ENCODE results near the gene USP14. TPM values are rescaled to one million over a fixed set of nuclear protein-coding genes. Genes with fewer than 3 reads are reported as not detected.

USP14 gene
- total RNA-seq, 2 donors from 2014 or later: 36.0 to 55.9 TPM

DNA sequence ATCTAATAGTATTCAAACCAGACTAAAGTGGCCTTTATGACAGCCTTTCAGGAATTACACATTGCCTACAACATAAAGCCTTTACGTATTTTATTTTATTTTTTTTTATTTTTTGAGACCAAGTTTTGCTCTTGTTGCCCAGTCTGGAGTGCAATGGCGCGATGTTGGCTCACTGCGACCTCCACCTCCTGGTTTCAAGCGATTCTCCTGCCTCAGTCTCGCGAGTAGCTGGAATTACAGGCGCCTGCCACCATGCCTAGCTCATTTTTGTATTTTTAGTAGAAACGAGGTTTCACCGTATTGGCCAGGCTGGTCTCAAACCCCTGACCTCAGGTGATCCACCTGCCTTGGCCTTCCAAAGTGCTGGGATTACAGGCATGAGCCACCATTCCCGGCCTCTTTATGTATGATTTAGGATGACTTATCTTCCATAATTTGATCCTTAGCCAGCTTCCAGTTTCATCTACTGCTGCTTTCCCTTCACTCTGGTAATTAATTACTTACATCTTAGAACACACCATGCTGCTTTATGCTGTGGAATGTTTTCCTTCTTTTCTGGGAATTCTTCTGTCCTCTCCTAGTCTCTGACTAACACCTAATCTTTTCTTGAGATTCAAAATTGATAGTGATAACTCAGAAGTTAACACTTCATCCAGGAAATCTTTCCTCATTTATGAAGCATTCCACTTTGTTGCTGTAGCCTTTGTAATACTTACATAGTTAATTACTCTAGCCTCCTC is 2.6 kb downstream of the USP14 start:
- no peak overlapping the region for H3K27ac ChIP-seq
- no peak for DNase-seq
- H3K36me3 ChIP-seq: no peaks in the 10 kb centered on the region
- TF ChIP-seq, protein P1, sequence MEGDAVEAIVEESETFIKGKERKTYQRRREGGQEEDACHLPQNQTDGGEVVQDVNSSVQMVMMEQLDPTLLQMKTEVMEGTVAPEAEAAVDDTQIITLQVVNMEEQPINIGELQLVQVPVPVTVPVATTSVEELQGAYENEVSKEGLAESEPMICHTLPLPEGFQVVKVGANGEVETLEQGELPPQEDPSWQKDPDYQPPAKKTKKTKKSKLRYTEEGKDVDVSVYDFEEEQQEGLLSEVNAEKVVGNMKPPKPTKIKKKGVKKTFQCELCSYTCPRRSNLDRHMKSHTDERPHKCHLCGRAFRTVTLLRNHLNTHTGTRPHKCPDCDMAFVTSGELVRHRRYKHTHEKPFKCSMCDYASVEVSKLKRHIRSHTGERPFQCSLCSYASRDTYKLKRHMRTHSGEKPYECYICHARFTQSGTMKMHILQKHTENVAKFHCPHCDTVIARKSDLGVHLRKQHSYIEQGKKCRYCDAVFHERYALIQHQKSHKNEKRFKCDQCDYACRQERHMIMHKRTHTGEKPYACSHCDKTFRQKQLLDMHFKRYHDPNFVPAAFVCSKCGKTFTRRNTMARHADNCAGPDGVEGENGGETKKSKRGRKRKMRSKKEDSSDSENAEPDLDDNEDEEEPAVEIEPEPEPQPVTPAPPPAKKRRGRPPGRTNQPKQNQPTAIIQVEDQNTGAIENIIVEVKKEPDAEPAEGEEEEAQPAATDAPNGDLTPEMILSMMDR (IDR thresholded peaks at IDR 0.05): no peak
- H3K9me3 ChIP-seq: no peaks in the 10 kb centered on the region
- no peak overlapping the region for H3K9ac ChIP-seq (ENCODE audit: low read depth in 2 of 2, low read length in 2 of 2)
- H3K4me1 ChIP-seq: peaks cover 4% of the 10 kb centered on the region
- H3K27me3 ChIP-seq: no peaks in the 10 kb centered on the region
- H3K4me3 ChIP-seq: no peak overlapping the region
- intact Hi-C loops (cut with DNase I): no loop called here

DNA sequence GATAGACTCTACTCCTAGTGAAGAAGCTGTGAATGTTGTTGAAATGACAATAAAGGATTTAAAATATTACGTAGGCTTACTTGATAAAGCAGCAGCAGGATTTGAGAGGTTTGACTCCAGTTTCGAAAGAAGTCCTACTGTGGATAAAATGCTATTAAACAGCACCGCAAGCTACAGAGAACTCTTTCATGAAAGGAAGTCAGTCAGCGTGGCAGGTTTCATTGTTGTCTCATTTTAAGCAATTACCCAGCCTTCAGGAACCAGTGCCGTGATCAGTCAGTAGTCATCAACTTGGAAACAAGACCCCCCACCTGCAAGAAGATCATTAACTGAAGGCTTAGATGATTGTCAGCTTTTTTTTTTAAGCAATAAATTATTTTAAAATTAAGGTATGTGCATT is 14.0 kb downstream of the USP14 start:
- TF ChIP-seq, protein P1 (IDR thresholded peaks at IDR 0.05): no peak
- Histone ChIP-seq H3K36me3 (no peaks in the 10 kb centered on the region), H3K27me3 (no peaks in the 10 kb centered on the region), H3K4me1 (no peaks in the 10 kb centered on the region), H3K9me3 (no peaks in the 10 kb centered on the region), H3K4me3 (no peak overlapping the region), H3K9ac (ENCODE audit: low read depth in 2 of 2, low read length in 2 of 2) (no peak overlapping the region), H3K27ac (no peak overlapping the region)
- DNase-seq: no peak
- intact Hi-C loops (cut with DNase I): no loop called here

DNA sequence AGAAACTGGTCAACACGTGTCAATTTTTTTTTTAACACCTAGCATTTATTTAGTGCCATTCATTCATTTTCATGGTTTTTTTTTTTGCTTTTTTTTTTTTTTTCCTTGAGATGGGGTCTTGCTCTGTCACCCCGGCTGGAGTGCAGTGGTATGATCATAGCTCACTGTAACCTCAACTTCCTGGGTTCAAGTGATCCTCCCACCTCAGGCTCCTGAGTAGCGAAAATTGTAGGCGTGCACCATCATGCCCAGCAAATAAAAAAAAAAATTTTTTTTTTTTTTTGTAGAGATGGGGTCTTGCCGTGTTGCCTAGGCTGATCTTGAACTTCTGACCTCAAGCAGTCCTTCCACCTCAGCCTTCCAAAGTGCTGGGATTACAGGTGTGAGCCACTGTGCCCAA is 21.1 kb downstream of the USP14 start:
- no peak overlapping the region for H3K27ac ChIP-seq
- H3K9ac ChIP-seq (ENCODE audit: low read depth in 2 of 2, low read length in 2 of 2): no peak overlapping the region
- no peaks in the 10 kb centered on the region for H3K27me3 ChIP-seq
- no peak overlapping the region for H3K4me3 ChIP-seq
- intact Hi-C loops (cut with DNase I): no loop called here
- no peaks in the 10 kb centered on the region for H3K36me3 ChIP-seq
- TF ChIP-seq, protein P1 (IDR thresholded peaks at IDR 0.05): no peak
- DNase-seq: no peak
- H3K4me1 ChIP-seq: no peaks in the 10 kb centered on the region
- H3K9me3 ChIP-seq: no peaks in the 10 kb centered on the region

DNA sequence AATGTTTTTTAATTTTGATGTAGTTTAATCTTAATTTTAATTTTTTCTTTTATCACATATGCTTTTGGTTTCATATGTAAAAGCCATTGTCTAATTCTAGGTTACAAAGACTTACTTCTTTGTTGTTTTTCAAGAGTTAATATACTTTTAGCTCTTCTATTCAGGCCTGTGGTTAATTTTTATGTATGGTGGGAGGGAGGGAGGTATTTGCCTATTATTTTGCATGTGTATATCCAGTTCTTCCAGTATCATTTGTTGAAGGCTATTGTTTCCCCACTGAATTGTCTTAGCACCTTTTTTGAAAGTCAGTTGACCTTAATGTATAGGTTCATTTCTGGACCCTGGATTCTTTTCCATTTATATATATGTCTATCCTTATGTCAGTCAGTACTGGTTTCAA is 23.4 kb downstream of the USP14 start:
- H3K9me3 ChIP-seq: no peaks in the 10 kb centered on the region
- H3K36me3 ChIP-seq: no peaks in the 10 kb centered on the region
- no peak for DNase-seq
- H3K9ac ChIP-seq (ENCODE audit: low read depth in 2 of 2, low read length in 2 of 2): no peak overlapping the region
- H3K27ac ChIP-seq: no peak overlapping the region
- no peaks in the 10 kb centered on the region for H3K4me1 ChIP-seq
- TF ChIP-seq, protein P1 (IDR thresholded peaks at IDR 0.05): no peak
- H3K4me3 ChIP-seq: no peak overlapping the region
- no peaks in the 10 kb centered on the region for H3K27me3 ChIP-seq
- intact Hi-C loops (cut with DNase I): no loop called here

DNA sequence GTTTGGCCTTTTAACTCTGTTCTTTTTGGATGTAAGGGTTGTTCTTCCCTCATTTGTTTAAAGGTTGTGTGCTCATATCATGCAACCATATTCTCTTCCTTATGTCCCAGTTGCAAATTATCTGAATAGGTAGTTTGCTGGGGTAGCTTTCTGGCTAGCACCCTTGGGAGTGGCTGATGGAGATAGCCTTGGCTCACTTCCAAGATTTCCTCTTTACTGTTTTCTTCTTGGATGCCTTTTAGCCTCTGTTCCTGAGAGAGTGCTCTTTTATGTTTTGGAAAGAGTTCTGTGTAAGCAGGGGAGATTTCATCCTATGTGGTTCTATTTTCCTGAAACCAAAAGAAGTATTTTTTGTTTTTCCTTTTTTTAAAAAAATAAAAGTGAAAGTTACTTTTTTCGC is 25.4 kb downstream of the USP14 start:
- TF ChIP-seq, protein P1 (IDR thresholded peaks at IDR 0.05): no peak
- DNase-seq: no peak

More for the DNA sequence above, 25.4 kb downstream of the USP14 start:
- Histone ChIP-seq H3K9me3 (no peaks in the 10 kb centered on the region), H3K9ac (ENCODE audit: low read depth in 2 of 2, low read length in 2 of 2) (no peak overlapping the region), H3K27me3 (no peaks in the 10 kb centered on the region), H3K36me3 (no peaks in the 10 kb centered on the region), H3K27ac (no peak overlapping the region), H3K4me1 (no peaks in the 10 kb centered on the region), H3K4me3 (no peak overlapping the region)
- intact Hi-C loops (cut with DNase I): no loop called here
